CD4-positive, alpha-beta memory T cell (primary cell): ENCODE measurements around the gene ETV5. TPM values are rescaled to one million over a fixed set of nuclear protein-coding genes. Genes with fewer than 3 reads are reported as not detected.
"Not testable (repeated sequence)": the region's sequence is repeated elsewhere in the genome, so short reads cannot be mapped to it uniquely, and the experiment has no call there.

Source experiments
- CTCF ChIA-PET: fragments of 350-600 bp; sonication (Branson Sonifier 250); formaldehyde crosslinking; loops from one replicate; lab custom pipeline; 2021; ENCODE audit warnings: inconsistent platforms; ENCODE audit not compliant: partially characterized antibody; lab: Charles Lee
- POLR2A ChIA-PET: fragments of 350-600 bp; sonication (Branson Sonifier 250); formaldehyde crosslinking; loops from one replicate; lab custom pipeline; 2021; ENCODE audit not compliant: partially characterized antibody; lab: Charles Lee
- DNase-seq, 5 donors: peaks; one replicate each; pipeline versions ENCODE4 v3.0.0 to v3.0.0-alpha.2; 2020 to 2022; ENCODE audit warnings: mixed read lengths in 1 of 5
- H3K27ac ChIP-seq: one replicate; pipeline ENCODE4 v1.7.0; 2013; ENCODE audit warnings: low read depth, low read length
- H3K27me3 ChIP-seq: 2 replicates; pipeline ENCODE4 v1.7.0; 2013; ENCODE audit warnings: mild to moderate bottlenecking, low read length, moderate library complexity; ENCODE audit not compliant: insufficient read depth
- H3K36me3 ChIP-seq: 2 replicates; pipeline ENCODE4 v1.7.0; 2013; ENCODE audit warnings: mild to moderate bottlenecking, low read length, moderate library complexity; ENCODE audit not compliant: insufficient read depth
- H3K4me1 ChIP-seq: 2 replicates; pipeline ENCODE4 v1.7.0; 2013; ENCODE audit warnings: mild to moderate bottlenecking, low read length, moderate library complexity; ENCODE audit not compliant: insufficient read depth
- H3K4me3 ChIP-seq, 2 donors: one replicate each; pipeline ENCODE4 v1.7.0; 2013; ENCODE audit warnings: low read length in 2 of 2, mild to moderate bottlenecking in 1 of 2
- H3K9me3 ChIP-seq, 2 donors: one replicate each; pipeline ENCODE4 v1.7.0; 2013; ENCODE audit warnings: low read length in 2 of 2, control low read depth in 1 of 2; ENCODE audit not compliant: control insufficient read depth in 1 of 2
- H3K27ac Mint-ChIP-seq, 7 donors: one replicate each; pipeline ENCODE4 v1.8.0; 2020 to 2021; ENCODE audit warnings: mixed read lengths in 7 of 7, mild to moderate bottlenecking in 6 of 7, inconsistent platforms in 3 of 7, moderate library complexity in 3 of 7
- H3K27me3 Mint-ChIP-seq, 2 donors: one replicate each; pipeline ENCODE4 v1.8.0; 2020 to 2021; ENCODE audit warnings: mixed read lengths in 2 of 2
- H3K36me3 Mint-ChIP-seq, 2 donors: one replicate each; pipeline ENCODE4 v1.8.0; 2020 to 2021; ENCODE audit warnings: mixed read lengths in 2 of 2, inconsistent platforms in 1 of 2, mild to moderate bottlenecking in 1 of 2
- H3K4me1 Mint-ChIP-seq, 4 donors: one replicate each; pipeline ENCODE4 v1.8.0; 2020 to 2021; ENCODE audit warnings: mixed read lengths in 4 of 4, mild to moderate bottlenecking in 1 of 4
- H3K4me3 Mint-ChIP-seq, 8 donors: one replicate each; pipeline ENCODE4 v1.8.0; 2020 to 2021; ENCODE audit warnings: mixed read lengths in 8 of 8, mild to moderate bottlenecking in 7 of 8, moderate library complexity in 6 of 8, inconsistent platforms in 3 of 8
- H3K9me3 Mint-ChIP-seq, 8 donors: one replicate each; pipeline ENCODE4 v1.8.0; 2020 to 2021; ENCODE audit warnings: mixed read lengths in 8 of 8, mild to moderate bottlenecking in 5 of 8, inconsistent platforms in 3 of 8, moderate library complexity in 1 of 8
- intact Hi-C: fragments of 100-400 bp; cut with micrococcal nuclease; formaldehyde crosslinking; loops from one replicate; pipeline ENCODE4 v1.15.1; 2023
- polyA plus RNA-seq, 2 donors: library from polyadenylated mRNA; unstranded; fragments of 300-500 nt; fragmentation: Illumina TruSeq; gene quantifications; one replicate each; pipeline ENCODE4 v1.2.3, GENCODE V29; 2021
- total RNA-seq, 2 experiments: library from RNA; stranded (reverse); gene quantifications; one replicate each; pipeline ENCODE4 v1.2.3, GENCODE V29; 2021

ETV5 gene
- total and polyA plus RNA-seq, 4 experiments from 2014 or later, result 0.81 to 1.1 TPM; not detected in 2

DNA sequence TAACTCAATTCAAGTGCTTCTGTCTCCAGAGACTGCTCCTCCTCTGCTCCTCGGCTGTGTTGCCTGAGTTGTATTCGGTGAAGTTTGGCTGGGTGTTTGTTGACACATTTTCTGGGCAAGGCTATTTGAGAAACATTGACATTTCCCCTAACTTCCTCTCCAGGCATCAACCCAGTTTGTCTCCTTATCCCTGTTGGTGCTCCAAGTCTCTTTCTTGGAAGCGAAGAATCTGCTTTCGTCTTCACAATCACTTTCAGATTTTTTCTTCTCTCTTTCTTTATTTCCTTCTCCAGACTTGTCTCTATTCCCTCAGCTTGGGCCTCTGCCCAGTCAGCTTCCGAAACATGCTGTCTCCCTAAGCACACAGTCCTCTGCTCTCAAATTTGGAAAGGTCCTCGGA lies 84.7 kb downstream of the ETV5 start:
- H3K27ac ChIP-seq, result no peak overlapping the region
- DNase-seq, result no peak
- no peak overlapping the region for H3K4me3 ChIP-seq
- H3K4me1 ChIP-seq, result no peaks in the 10 kb centered on the region
- H3K36me3 ChIP-seq, result no peaks in the 10 kb centered on the region
- no peaks in the 10 kb centered on the region for H3K36me3 Mint-ChIP-seq
- intact Hi-C loops, result no loop called here
- ChIA-PET POLR2A (no interaction called here), CTCF (no interaction called here)
- H3K9me3 ChIP-seq, result no peaks in the 10 kb centered on the region
- H3K27ac Mint-ChIP-seq, result no peak overlapping the region
- H3K9me3 Mint-ChIP-seq, result peaks cover 0 to 2% (median 0%) of the 10 kb centered on the region in 8 donors
- peaks cover 10 to 13% of the 10 kb centered on the region in 2 donors for H3K27me3 Mint-ChIP-seq
- H3K4me3 Mint-ChIP-seq, result no peak overlapping the region
- no peaks in the 10 kb centered on the region for H3K27me3 ChIP-seq
- no peaks in the 10 kb centered on the region for H3K4me1 Mint-ChIP-seq

DNA sequence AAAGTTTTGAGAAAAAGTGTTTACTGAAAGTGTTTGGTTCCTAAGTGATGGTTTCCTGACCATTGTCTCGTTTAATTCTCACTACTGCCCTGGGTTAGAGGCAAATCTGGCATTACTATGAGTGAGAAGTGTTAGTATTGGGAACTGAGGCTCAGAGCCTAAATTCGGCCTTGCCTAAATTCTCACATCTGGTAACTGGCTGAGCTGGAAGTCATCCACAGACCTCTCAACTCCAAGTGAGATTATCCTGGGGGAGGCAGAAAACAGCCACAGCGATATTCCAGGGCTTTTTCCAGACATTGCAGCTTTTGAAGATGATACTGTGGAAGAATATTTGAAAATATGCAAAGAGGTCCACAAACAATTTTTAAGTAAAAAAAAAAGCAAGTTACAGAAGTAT lies 86.0 kb downstream of the ETV5 start:
- H3K9me3 Mint-ChIP-seq, result peaks cover 0 to 2% (median 0%) of the 10 kb centered on the region in 8 donors
- no peak overlapping the region for H3K27ac ChIP-seq
- no peaks in the 10 kb centered on the region for H3K4me1 Mint-ChIP-seq
- intact Hi-C loops, result no loop called here
- no peaks in the 10 kb centered on the region for H3K9me3 ChIP-seq
- POLR2A ChIA-PET, result no interaction called here
- DNase-seq, result no peak
- no peaks in the 10 kb centered on the region for H3K27me3 ChIP-seq
- CTCF ChIA-PET, result no interaction called here
- no peak overlapping the region for H3K4me3 ChIP-seq
- no peak overlapping the region for H3K27ac Mint-ChIP-seq
- no peaks in the 10 kb centered on the region for H3K36me3 ChIP-seq
- H3K4me1 ChIP-seq, result no peaks in the 10 kb centered on the region
- no peak overlapping the region for H3K4me3 Mint-ChIP-seq
- H3K27me3 Mint-ChIP-seq, result peaks cover 10 to 15% of the 10 kb centered on the region in 2 donors
- no peaks in the 10 kb centered on the region for H3K36me3 Mint-ChIP-seq

DNA sequence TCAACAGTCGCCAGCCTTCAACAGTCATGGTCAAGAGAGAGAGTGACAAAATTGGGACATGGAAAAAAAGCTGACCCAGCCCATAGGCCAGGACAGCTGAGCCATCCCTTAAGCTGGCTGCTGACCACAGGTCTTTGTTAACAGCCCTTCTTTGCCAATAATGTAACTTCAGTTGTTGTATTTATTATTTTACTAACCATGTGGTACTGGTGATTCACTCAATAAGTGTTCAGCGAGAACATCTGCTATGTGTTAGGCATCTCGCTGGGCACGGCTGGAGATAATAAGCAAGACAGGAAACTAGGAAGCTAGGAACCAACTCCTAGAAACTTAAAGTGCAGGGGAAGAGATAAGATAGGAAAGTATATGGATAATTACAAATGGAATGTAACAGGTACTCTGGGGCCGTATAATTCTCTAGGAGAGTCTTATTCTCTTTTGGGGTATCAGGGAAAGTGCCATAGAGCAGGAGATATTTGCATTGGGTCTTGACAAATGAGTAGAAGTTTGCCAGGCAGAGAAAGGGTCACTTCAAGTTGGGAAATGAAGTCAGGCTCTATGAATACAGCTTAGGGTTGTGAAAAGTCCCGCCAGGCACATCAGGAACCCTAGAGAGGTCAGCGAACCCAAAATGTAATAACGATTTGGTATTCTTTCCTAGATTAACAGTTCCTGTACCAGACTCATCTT lies 87.1 kb downstream of the ETV5 start:
- no peaks in the 10 kb centered on the region for H3K36me3 Mint-ChIP-seq
- no peaks in the 10 kb centered on the region for H3K27me3 ChIP-seq
- H3K4me3 ChIP-seq, result no peak overlapping the region
- no peak overlapping the region for H3K27ac ChIP-seq
- no peak for DNase-seq
- no peaks in the 10 kb centered on the region for H3K4me1 ChIP-seq
- H3K4me1 Mint-ChIP-seq, result no peaks in the 10 kb centered on the region
- intact Hi-C loops, result no loop called here
- no peaks in the 10 kb centered on the region for H3K9me3 ChIP-seq
- no peaks in the 10 kb centered on the region for H3K36me3 ChIP-seq
- POLR2A ChIA-PET, result no interaction called here
- CTCF ChIA-PET, result no interaction called here
- peaks cover 0 to 2% (median 0%) of the 10 kb centered on the region in 8 donors for H3K9me3 Mint-ChIP-seq
- no peak overlapping the region for H3K4me3 Mint-ChIP-seq
- no peak overlapping the region for H3K27ac Mint-ChIP-seq
- H3K27me3 Mint-ChIP-seq, result peaks cover 9 to 21% of the 10 kb centered on the region in 2 donors

DNA sequence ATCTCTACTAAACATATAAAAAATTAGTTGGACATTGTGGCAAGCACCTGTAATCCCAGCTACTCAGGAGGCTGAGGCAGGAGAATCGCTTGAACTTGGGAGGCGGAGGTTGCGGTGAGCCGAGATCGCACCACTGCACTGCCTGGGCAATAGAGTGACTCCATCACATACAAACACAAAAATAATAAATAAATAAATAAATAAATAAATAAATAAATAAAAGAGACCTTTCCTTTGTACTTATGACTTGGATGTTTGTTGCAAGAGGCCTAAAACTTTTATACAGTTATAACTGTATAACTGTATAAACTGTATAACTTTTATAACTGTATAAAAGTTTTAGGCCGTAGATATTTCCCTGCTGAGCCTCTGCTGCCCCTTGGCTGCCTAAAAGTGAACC lies 87.6 kb downstream of the ETV5 start:
- H3K4me1 ChIP-seq, POLR2A ChIA-PET, H3K4me1 Mint-ChIP-seq, H3K4me3 ChIP-seq, H3K27me3 ChIP-seq, H3K27ac ChIP-seq, CTCF ChIA-PET, H3K9me3 Mint-ChIP-seq, DNase-seq, H3K36me3 ChIP-seq, H3K9me3 ChIP-seq, H3K27ac Mint-ChIP-seq, H3K4me3 Mint-ChIP-seq, H3K36me3 Mint-ChIP-seq, intact Hi-C loops: not testable (repeated sequence)
- H3K27me3 Mint-ChIP-seq, result peaks cover 9 to 21% of the 10 kb centered on the region in 2 donors

DNA sequence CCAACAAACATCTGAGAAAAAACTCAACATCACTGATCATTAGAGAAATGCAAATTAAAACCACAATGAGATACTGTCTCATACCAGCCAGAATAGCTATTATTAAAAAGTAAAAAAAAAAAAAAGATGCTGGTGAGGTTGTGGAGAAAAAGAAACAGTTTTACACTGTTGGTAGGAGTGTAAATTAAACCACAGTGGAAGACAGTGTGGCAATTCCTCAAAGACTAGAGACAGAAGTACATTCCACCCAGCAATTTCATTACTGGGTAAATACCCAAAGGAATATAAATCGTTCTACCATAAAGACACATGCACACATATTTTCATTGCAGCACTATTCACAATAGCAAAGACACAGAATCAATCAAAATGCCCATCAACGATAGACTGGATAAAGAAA lies 89.6 kb downstream of the ETV5 start:
- POLR2A ChIA-PET, H3K4me1 Mint-ChIP-seq, H3K9me3 Mint-ChIP-seq, H3K27ac ChIP-seq, H3K36me3 Mint-ChIP-seq, H3K4me1 ChIP-seq, H3K27ac Mint-ChIP-seq, DNase-seq, H3K4me3 Mint-ChIP-seq, H3K27me3 ChIP-seq, H3K36me3 ChIP-seq, H3K9me3 ChIP-seq, intact Hi-C loops, H3K4me3 ChIP-seq: not testable (repeated sequence)
- CTCF ChIA-PET, result interaction anchor here (0.6 kb wide), 1 partner anchor 40 kb away, joined by 4 read pairs; no protein-coding TSS in a partner anchor
- peaks cover 3 to 14% of the 10 kb centered on the region in 2 donors for H3K27me3 Mint-ChIP-seq

DNA sequence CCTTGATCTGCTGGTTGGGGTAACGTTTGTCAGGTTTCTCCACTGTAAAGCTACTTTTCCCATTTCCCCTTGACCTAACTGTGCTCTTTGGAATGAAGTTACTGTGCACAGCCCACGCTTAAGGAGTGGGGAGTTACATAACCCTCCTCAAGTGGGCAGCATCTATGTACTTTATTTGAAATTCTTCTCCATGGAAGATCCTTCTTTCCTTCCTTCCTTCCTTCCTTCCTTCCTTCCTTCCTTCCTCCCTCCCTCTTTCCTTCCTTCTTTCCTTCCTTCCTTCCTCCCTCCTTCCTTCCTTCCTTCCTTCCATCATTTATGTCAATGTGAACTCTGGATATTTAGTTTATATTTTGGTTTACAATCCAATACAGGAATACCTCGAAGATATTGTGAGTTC lies 94.0 kb downstream of the ETV5 start:
- H3K27ac ChIP-seq, result no peak overlapping the region
- intact Hi-C loops, result no loop called here
- H3K4me3 ChIP-seq, result no peak overlapping the region
- H3K27me3 Mint-ChIP-seq, result peaks cover 16 to 19% of the 10 kb centered on the region in 2 donors
- H3K4me1 ChIP-seq, result no peaks in the 10 kb centered on the region
- H3K36me3 Mint-ChIP-seq, result no peaks in the 10 kb centered on the region
- no peaks in the 10 kb centered on the region for H3K9me3 ChIP-seq
- CTCF ChIA-PET, result no interaction called here
- no peak for DNase-seq
- H3K4me3 Mint-ChIP-seq, result no peak overlapping the region
- no peaks in the 10 kb centered on the region for H3K27me3 ChIP-seq
- H3K36me3 ChIP-seq, result no peaks in the 10 kb centered on the region
- no peak overlapping the region for H3K27ac Mint-ChIP-seq
- peaks cover 0 to 7% (median 0%) of the 10 kb centered on the region in 8 donors for H3K9me3 Mint-ChIP-seq
- POLR2A ChIA-PET, result no interaction called here
- H3K4me1 Mint-ChIP-seq, result no peaks in the 10 kb centered on the region

DNA sequence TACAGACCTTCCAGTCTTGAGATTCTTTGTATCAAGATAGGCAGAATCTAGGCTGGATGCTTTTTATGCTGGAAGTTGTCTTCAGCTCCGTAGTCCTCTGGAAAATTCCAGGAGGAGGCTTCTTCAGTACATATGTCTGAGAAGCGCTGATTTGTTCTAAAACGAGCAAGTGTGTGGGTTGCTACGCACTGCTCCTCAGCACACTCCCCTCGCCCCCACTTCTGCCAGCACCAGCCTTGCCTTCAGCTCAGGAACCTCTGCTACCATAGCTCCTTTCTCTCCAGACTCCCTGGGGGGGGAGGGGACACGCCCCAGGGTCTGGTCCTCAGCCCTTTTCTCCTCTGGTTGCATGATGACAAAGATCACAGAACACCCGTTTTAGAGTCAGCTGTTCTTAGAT lies 95.6 kb downstream of the ETV5 start:
- Mint-ChIP-seq H3K4me3 (no peak overlapping the region), H3K27ac (no peak overlapping the region), H3K4me1 (no peaks in the 10 kb centered on the region), H3K9me3 (peaks cover 0 to 7% (median 0%) of the 10 kb centered on the region in 8 donors), H3K27me3 (peaks cover 17 to 19% of the 10 kb centered on the region in 2 donors), H3K36me3 (no peaks in the 10 kb centered on the region)
- Histone ChIP-seq H3K27ac (no peak overlapping the region), H3K9me3 (no peaks in the 10 kb centered on the region), H3K36me3 (no peaks in the 10 kb centered on the region), H3K27me3 (no peaks in the 10 kb centered on the region), H3K4me1 (no peaks in the 10 kb centered on the region), H3K4me3 (no peak overlapping the region)
- ChIA-PET CTCF (interaction anchor here (1.9 kb wide), 1 partner anchor 30 kb away, joined by 7 read pairs; no protein-coding TSS in a partner anchor), POLR2A (no interaction called here)
- DNase-seq, result no peak
- intact Hi-C loops, result no loop called here
